HG02678 (cell line): ENCODE results near the gene PTMA.

Experiments
- ATAC-seq: cut with Tn5 transposase; IDR thresholded peaks from one replicate; pipeline ENCODE4 v1.9.1; 2021; ENCODE audit warnings: mild to moderate bottlenecking, moderate library complexity; ENCODE audit not compliant: unreplicated experiment

Gene PTMA

DNA sequence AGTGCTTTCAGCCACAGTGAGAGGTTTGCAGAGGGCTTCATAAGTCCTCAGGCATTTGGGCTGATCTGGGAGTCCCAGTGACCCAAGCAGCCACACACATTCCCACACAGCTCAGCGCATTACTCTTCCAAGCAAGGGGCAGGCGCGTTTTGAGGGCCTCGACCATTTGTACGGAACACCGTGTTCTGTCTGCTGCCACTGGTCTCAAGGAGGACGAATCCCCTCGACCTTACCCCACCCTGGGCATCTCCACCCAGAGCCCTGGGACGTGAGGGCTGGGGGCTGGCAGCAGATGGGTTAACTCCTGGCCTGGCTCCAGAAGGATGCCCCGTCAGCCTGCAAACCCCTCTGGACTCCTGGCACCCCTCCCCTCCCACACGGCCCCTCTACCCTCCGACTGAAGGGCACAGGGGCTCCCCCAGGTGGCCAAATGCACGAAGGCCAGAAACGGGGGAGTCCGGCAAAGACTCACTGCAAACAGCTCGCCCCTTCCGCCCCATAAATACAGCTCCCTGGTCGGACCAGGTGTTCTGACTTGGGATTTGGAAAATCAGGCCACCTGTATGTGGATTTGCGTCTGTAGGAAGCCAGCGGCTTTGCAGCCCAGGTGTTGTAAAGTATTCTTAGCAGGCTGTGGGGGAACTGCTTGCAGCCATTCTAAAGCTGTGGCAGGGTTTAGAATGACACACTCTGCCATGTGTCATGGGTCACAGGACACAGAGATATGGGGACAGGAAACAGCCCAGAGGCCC lies 33.6 kb upstream of the PTMA start:
- peak; percentile 21 for ATAC-seq

DNA sequence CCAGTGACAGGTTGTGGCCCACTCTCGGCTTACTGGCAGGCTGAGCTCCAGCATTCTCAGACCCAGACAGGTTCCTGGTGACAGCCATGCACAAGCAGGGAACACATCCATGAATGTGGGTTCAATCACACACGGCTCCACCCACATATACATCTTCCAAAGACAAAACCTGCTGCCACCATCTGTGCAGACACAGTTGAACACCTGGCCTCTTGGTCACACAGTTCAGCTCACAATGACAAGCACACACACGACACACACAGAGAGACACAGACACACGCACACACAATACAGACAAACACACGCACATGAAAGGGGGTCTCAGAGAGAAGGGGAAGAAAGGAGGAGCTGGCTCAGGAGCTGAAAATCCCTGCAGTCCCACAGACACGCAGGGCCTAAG lies 32.1 kb upstream of the PTMA start:
- no peak for ATAC-seq

DNA sequence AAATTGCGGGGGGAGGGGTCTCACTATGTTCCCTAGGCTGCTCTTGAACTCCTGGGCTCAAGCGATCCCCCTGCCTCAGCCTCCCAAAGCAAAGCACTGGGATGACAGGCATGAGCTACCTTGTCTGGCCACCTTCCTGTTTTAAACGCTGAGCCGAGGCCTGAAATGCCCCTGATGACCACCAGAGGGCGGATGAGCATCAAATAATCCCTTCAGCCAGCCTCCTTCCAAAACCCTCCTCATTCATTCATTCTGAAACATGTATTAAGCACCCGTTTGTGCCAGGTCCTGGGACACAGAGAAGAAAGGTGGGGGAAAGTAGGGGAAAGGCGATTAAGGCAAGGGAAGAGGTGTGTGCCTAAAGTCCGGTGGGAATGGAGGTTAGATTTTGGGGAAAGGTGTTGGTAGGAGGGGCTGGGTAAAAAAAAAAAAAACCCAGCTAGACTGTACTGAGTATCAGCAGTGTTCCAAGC lies 30.7 kb upstream of the PTMA start:
- ATAC-seq: no peak

DNA sequence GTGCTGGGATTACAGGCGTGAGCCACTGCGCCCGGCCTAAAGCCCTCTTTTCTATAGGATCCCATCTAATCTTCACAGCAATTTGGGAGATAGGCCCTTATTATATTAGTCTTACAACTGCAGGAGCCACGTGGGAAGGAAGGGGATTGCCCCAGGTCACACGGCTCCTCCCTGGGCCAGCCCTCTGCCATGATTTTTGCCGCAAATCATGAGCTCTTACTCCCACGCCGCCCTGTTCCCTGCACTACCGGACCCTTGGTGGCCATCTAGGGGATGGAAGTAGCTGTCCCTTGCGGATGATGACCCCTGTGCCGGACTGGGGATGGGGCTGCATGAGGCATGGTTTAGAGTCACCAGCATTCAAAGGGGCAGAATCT lies 28.4 kb upstream of the PTMA start:
- no peak for ATAC-seq

DNA sequence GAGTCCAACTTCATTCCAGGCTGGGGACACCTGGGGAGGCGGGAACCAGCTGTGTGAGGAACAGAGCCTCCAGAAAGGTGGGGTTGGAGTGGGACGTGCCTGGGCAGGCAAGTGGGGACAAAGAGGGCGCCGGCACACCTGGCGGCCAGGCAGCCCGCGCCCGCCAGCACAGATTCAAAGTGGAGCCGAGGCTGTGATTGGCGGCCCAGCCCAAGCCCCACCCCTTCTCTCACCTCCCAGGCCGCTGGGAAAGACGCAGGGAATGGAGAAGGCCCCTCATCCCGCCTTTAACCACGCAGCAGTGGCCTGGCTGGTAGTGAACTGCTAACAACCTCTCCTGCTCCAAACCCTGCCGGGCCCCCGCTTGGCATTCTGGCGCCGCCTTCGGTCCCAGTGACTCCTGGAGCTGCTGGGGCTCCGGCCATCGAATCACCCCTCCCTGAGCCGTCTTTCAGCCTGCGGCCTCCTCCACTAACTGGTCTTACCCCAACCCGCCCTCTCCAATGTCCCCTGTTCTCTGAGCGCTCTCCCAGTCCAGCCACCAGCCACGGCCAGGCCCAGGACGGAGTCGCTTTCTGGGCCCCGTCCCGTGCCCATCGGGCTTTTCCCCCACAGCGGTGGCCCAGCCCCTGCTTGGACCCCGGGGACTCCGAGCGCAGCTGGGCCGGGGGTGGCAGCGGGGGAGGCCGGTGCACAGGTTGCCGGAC lies 27.9 kb upstream of the PTMA start:
- ATAC-seq: no peak

DNA sequence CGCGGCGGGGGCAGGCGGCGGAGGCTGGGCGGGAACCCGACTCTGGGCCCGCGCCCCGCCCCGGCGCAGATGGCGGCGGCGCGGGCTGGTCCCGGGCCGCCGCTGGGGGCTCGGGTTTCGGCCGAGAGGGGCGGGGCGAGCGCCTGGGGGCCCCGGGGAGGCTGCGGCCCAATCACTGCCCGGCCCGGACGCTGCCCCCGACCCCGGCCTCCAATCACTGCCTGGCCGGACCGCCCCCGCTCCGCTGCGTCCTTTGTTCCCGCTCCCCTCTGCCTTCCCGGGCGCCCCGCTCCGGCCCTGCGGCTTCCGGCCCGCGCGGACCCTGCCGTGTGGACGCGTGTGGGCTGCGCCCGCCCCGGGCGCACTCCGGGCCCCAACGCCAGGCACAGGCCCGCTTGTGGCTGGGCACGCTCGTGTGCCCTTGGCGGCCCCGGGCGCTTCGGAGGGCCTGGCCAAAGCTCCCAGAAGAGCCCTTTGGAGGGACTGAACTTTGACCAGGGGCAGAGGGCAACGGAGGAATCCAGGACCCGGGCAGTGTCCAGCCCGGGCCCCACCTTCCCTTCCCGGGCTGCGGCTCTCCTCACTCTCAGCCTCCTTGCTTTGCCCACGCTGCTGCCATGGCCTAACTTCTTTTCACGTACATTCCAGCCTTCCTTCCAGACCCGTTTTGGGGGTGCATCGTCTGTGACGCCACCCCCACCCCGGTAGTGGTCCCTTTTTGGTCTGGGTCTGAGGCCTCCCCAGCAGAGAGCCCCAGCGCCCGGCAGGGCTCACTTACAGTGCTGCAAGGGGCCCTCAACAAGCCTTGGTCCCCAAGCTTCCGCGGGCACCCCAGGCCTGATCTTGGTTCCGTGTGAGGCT lies 27.1 kb upstream of the PTMA start:
- ATAC-seq: peak; percentile 72

GRCh38 chr2:231682603-231683291 lies 25.6 kb upstream of the PTMA start:
- ATAC-seq: no peak

GRCh38 chr2:231683292-231684235 lies 24.8 kb upstream of the PTMA start:
- ATAC-seq: no peak

GRCh38 chr2:231684314-231685223 lies 23.8 kb upstream of the PTMA start:
- ATAC-seq: no peak

DNA sequence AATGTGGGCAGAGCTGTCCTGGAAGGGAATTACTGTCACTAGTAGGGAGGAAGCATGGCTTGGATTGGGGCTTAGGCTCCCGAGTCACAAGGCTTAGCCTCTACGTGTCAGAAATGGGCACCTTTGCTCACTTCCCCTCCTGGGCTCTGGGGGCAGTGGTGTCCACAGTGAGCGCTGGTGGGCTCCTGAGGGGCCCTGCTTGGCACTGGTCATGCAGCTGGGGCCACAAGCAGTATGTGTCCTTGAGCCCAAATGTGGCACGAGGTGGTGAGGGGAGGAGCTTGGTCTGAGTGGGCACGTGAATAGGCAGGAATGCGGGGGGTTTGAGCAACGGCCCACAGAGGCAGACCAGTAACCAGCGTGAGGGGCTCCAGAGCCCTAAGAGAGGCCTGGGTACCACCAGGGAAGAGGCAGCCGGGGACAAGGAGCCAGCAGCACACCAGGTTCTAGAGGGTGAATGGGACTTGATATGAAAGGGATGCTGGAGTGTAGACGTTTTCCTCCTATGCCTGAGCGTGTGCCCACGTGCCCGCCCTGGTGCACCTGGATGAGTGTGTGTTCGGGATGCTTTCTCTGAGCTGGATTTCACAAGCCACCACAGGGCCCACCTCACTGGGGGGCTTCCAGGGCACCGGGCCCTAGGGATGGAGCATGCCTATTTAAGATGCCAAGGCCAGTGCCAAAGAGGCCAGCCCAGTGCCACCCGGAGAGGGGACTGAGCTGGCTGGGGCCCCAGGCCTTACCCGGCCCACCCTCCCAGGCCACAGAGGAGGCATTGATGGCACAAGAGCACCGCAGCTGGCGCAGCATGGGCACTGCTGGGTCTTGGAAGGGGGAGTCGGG lies 22.8 kb upstream of the PTMA start:
- no peak for ATAC-seq

GRCh38 chr2:231686192-231687100 lies 21.9 kb upstream of the PTMA start:
- no peak for ATAC-seq

DNA sequence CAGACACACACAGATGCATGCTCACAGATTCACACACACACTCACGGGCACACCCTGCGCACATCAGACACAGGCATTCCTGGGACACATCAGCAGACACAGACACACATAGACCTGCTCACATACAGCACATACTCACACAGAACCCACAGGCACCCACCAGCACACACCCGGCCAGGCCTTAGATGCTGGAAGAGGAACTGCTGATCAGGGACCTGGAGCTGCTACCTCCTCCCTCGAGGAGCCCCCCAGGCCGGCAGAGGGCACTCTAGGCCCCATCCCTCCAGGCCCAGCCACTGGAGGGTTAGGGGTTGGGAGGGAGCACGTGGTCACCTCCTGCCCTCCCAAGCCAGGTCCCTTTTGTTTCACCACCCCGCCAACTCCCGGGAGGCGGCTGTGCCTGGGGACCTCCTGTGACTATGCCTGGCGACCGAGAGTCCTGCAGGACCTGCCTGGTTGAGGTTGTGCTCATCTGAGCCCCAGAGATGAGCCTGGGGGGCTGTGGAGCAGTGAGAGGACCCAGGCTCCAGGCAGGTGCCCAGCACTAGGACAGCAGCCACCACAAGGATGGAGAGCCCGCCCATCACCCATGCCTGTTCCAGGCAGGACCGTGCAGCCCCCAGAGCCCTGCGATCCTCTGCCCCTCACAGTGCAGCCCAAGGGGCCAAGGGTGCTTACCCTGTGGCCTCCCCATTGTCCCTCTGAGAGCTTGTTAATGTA lies 21.0 kb upstream of the PTMA start:
- peak; percentile 81 for ATAC-seq

DNA sequence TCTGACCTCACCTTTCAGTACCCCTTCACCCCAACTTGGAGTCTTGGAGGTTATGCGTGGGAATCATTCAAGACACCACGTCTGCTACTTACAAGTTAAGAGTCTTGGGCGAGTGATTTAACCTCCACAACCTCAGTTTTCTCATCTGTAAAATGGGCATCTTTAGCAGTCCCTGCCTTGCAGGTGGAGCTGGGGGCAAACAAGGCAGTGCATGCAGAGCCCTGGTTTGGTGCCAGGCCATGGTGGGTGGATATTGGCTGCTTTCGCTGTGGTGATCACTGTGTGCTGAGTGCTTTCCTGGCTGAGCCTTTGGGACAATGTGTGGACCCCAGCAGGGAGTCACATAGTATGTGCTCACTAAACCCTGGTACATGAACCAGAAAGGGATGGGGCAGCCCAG lies 20.4 kb upstream of the PTMA start:
- no peak for ATAC-seq

DNA sequence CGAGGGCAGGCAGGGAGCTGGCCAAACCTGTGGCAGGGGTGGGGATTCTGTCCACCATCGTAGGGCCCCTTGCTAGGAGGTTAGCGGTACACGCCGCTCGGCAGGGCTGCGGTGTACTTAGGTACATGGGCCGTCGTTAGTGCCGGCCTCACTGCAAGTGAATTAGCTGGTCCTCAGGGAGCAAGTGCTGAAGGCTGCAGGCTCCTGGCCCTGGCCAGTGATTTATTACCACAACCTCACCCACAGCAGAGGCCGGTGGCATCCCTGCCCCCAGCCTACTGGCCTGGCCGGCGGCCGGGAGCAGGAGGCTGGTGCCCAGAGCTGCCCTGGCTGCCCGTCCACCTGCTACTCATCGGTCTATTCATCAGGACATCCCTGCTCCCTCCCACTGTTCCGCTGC lies 19.6 kb upstream of the PTMA start:
- ATAC-seq: no peak

- ATAC-seq: no peak
Measured at GRCh38 chr2:231689124-231689893, 19.0 kb upstream of the PTMA start.
